CD4-positive, alpha-beta T cell treated with Interleukin-2 at 100 ng/mL for 4 hours (primary cell): ENCODE data around the gene CDK5RAP1.
A peak's percentile ranks its signal among the peaks of the same experiment; 100 is the strongest.

Experiments
- DNase-seq: peaks from one replicate; pipeline ENCODE4 v3.0.0-alpha.2; 2020; ENCODE audit warnings: low spot score

The CDK5RAP1 gene

DNA sequence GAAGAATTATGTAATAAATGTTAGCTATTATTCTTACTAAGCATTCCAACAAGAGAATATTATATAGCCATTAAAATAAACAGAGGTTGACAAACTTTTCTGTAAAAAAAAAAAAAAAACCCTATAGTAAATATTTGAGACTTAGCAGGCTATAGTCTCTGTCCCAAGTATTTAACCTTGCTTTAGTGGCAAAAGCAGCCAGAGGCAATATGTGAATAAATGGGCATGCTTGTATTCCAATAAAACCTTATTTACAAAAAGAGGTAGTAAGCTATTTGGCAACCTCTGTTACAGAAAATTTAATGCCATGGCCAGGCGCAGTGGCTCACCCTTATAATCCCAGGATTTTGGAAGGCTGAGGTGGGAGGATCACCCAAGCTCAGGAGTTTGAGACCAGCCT is 14.6 kb downstream of the CDK5RAP1 start:
- DNase-seq, result no peak

GRCh38 chr20:33377366-33377765 is 24.0 kb downstream of the CDK5RAP1 start:
- DNase-seq, result no peak

GRCh38 chr20:33373735-33374605 is 27.3 kb downstream of the CDK5RAP1 start:
- no peak for DNase-seq

GRCh38 chr20:33372993-33373441 is 28.3 kb downstream of the CDK5RAP1 start:
- no peak for DNase-seq

GRCh38 chr20:33370291-33370690 is 31.0 kb downstream of the CDK5RAP1 start:
- peak; percentile 88 for DNase-seq

GRCh38 chr20:33362898-33363297 is 38.4 kb downstream of the CDK5RAP1 start:
- no peak for DNase-seq

- no peak for DNase-seq
Observed at GRCh38 chr20:33359399-33360261, 41.7 kb downstream of the CDK5RAP1 start.

- no peak for DNase-seq
Observed at GRCh38 chr20:33353013-33353402, 48.3 kb downstream of the CDK5RAP1 start.

GRCh38 chr20:33352258-33353012 is 48.9 kb downstream of the CDK5RAP1 start:
- DNase-seq, result no peak

GRCh38 chr20:33351696-33352095 is 49.6 kb downstream of the CDK5RAP1 start:
- DNase-seq, result no peak

DNA sequence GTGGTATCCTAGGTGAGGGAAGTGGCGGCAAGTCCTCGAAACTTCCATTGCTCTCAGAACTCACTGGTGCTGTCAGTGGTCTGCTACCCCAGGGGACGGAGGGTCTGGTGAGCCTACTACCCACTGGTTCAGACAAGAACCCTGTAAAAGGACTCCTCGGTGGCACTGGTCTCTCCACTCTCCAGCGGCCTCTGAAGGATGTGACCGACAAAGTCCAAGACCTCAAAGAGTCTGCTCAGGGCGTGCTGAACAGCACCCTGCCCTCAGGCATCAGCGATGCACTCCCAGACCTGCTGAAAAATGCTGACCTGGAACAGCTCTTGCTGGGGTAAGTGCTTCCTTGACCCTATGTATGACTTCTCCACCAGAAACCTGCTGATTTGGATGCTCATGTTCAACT is 51.8 kb downstream of the CDK5RAP1 start:
- DNase-seq, result no peak

GRCh38 chr20:33348136-33348937 is 53.0 kb downstream of the CDK5RAP1 start:
- DNase-seq, result no peak

DNA sequence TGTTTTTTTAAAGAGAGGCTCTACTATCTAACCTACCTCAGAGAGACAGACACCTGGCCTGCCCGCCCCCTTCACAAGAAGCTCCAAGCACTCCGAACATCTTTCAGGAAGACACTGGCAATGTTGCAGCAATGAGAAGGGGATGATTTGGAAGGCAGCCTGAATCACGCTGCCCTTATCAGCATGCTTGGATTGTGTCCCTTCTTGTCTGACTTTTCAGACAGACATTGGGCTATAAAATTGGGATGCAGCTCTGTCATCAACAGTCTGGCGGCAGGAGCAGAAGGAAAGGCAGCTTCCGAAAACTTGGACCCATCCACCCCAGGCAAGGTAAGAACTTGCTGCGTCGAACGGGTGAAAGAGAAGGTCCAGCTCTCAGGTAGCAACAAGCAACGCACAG is 56.0 kb downstream of the CDK5RAP1 start:
- DNase-seq, result no peak

DNA sequence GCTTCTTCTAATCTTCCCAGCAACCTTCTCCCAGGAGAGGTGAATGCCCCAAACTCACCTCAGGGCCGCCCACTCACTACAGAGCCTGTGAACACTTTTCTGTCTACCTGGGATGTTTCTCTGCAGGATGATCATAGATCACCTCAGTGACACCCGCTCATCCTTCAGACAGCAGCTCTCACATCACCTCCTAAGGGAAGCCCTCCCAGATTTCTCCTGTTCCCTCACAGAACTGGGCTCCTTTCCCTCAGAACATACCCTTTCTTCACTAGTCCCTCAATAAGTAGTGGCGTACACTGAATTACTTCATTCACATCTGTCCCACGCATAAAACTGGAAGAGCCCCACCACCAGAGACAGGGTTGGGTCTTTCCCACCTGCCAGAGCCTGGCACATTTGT is 57.8 kb downstream of the CDK5RAP1 start:
- no peak for DNase-seq

GRCh38 chr20:33339515-33340058 is 61.7 kb downstream of the CDK5RAP1 start:
- DNase-seq, result no peak

DNA sequence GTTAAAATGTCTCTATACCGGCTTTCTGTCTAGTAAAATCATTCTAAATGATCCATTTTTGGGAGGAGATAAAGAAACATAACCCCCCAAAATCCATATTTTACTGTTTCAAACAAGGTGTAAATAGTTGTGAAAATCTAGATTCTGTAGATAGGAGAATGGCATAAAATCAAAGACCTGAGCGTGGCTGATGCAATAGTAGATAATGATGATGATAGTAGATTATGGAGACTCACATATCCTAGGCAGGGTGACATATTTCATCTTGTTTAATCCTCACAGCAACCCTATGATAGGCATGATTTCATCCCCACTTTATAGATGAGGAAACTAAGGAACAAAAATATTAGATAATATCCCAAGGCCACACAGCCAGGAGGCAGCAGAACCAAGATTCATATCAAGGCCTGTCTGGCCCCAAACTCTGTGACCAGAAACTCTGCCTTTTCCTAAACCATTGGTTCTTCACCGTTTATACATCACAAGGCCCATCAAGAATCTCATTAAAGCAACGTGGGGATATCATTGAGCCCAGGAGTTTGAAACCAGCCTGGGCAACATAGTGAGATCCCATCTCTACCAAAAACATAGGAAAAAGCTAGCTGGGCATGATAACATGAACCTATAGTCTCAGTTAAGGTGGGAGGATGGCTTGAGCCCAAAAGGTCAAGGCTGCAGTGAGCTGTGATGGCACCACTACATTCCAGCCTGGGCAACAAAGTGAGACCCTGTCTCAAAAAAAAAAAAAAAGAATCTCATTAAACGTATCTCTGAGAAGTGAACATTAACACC is 62.7 kb downstream of the CDK5RAP1 start:
- DNase-seq, result no peak

DNA sequence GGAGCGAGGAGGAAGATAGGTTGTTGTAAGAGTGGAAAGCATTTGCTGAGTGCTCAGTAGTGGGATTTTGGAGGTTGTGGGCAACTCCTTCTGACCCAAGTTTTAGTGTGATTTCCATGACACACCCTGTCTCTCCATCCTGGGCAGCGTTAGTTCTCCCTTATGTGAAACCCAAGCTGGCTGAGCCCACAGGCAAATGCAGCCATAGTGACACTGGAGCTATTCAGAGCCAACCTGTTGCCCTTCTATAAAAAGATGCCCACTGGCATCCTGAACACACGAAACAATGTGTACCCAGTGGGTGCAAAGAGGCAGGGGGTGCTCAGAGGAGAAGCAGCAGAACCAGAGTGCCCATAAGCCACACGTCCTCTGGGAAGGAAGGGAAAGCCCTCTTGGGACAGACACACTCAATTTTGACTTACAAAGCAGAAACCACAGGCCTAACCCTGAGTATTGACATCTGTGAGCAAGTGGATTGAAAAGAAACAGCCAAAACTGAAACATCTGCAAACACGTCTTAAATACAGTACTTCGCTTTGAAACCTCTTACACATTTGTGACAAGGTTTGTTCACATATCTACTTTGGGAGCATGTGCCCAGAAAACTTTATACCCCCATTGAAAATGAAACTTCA is 63.7 kb downstream of the CDK5RAP1 start:
- no peak for DNase-seq

- DNase-seq, result no peak
Observed at GRCh38 chr20:33337119-33337518, 64.2 kb downstream of the CDK5RAP1 start.

GRCh38 chr20:33336375-33336774 is 64.9 kb downstream of the CDK5RAP1 start:
- DNase-seq, result no peak

DNA sequence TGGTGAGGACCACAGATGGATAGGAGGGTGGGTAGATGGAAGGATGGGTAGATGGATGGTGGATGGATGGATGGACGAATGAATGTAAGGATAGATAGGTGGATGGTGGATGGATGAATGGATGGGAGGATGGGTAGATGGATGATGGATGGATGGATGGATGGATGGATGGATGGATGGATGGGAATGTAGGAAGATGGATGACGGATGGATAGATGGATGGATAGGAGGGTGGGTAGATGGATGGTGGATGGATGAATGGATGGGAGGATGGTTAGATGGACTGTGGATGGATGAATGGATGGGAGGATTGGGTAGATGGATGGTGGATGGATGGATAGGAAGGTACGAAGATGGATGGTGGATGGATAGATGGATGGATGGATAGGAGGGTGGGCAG is 67.2 kb downstream of the CDK5RAP1 start:
- no peak for DNase-seq
